HL-60/S4 (cell line): ENCODE measurements around the gene DPCD.

Experiments used
- in situ Hi-C: fragments of 300-500 bp; cut with MboI; formaldehyde crosslinking; loops from 2 replicates; pipeline ENCODE4 v1.14.3; 2022; ENCODE audit warnings: low sequenced_read_pairs

Gene DPCD

DNA sequence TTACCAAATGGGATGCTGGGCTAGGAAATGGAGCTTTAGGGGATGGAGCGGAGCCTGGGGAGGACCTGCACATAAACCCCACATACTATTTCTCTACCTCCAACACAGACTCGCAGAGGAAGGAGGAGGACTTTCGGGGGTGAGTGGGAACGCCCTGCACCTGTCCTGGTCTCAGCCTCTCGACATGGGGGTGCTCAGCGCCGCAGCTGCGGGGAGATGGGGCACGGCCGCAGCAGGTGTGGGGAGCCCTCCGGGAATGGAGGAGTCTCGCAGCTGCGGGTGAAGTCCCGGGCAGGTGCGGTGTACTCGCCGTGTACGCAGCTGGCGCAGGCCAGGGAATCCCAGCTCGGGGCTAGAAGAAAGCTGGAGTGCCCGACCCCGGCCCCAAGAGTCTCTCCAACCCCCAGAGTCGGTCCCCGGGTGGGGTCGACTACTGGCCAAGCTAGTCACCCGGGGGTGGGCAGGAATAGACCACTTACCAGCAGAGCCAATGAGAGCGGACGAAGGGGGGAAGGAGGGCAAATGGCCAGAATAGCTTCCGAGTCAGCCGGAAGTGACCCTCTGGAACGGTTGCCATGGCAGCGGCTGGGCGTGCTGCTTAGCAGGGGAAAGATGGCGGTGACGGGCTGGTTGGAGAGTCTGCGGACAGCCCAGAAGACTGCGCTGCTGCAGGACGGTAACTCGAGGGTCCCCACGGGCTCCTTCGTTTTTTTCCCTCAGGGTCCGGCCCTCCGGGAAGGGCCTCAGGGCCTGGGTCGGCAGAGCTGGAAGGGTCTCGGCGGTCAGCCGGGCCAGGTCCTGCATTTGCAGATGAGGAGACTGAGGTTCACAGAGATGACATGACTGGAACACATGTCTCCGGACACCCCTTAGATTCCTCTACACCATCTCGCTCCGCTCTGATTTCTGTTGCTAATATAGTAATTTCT lies at the start of gene DPCD, which contains the start of gene POLL:
Gene DPCD (plus strand): TSS at position 597 of the 929 bp plus-strand sequence. CDS start 16 bp downstream, at position 613.
Gene POLL (minus strand): TSS at position 533 of the 929 bp plus-strand sequence. CDS start 897 bp downstream, outside the sequence.
- in situ Hi-C loops, result no loop called here

GRCh38 chr10:101538446-101538845 lies 49.7 kb upstream of the DPCD start:
- in situ Hi-C loops, result no loop called here

GRCh38 chr10:101545898-101546297 lies 42.2 kb upstream of the DPCD start:
- in situ Hi-C loops, result no loop called here

DNA sequence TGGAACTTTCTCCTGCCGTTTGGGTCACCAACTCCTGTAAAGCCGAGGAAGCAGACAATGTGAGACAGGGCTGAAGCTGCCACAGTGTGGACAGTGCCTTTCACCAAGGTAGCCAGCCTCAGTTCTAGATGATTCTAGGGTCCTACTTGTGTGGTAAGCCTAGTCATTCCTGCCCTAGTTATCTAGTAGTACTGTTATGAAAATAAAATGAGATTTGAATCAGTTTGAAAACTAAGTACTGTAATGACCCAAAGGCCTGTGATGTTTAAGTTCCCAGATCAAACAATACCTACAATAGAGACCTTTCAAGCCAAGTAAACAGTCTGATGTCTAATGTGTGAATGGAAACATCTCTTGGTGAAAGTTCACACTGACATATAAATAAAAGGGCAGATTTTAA lies 37.2 kb upstream of the DPCD start:
- in situ Hi-C loops, result loop anchor here (25.0 kb wide), 1 partner anchor 339 kb away; no protein-coding TSS in a partner anchor

DNA sequence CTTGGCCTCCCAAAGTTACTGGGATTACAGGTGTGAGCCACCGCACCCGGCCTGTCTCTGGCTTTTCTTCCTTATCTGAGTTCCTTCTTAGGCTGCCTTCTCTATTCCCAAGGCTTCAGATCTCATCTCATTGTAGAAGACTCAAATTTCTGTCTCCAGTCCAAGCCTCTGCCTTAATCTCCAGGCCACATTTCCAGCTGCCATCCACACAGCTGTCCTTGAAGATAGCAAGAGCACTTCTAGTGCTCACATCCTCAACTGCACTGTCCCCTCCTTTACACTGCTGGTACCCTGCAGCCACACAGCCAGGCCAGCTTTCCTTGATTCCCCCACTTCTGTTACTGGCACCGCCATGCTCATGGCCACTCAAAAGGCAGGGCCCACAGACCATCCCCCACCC lies 35.7 kb upstream of the DPCD start:
- in situ Hi-C loops, result loop anchor here (25.0 kb wide), 1 partner anchor 340 kb away; no protein-coding TSS in a partner anchor

DNA sequence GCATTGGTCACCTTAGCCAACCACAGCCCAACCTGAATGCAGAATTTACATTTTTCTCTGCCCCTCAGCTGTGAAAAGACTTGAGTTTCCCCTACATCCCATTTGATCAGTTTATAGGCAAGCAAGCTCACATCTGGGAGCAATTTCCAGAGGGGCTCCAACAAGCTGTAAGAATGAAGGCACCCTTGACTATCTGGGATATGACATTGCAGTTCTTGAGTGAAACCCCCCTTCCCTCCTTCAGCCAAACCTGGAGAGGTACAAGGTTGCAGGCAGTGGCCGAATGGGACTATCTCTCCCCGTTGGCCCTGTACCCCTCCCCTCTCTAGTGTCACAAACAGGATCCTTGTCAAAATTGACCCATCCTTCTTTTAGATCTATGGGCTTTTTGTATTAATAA lies 30.6 kb upstream of the DPCD start:
- in situ Hi-C loops, result loop anchor here (25.0 kb wide), 1 partner anchor 345 kb away; no protein-coding TSS in a partner anchor

DNA sequence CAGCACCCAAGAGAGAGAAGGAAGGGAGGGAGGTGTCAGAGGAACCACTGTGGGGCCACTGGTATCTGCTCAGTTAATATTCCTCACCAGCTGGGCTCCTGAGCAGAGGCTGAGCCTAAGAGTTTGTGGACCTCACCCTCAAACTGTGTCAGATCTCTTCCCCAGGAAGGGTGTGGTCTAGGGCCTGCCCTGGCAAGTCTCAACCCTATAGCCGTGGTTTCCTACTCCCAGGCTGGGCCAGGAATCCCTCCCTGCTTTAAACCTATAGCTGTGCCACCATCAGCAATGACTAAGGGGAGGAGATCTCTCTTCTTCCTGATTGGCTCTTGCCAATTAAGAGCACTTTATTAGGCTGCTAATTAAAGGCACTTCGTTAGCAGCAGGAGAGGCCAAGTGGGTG lies 29.9 kb upstream of the DPCD start:
- in situ Hi-C loops, result loop anchor here (25.0 kb wide), 1 partner anchor 346 kb away; no protein-coding TSS in a partner anchor

DNA sequence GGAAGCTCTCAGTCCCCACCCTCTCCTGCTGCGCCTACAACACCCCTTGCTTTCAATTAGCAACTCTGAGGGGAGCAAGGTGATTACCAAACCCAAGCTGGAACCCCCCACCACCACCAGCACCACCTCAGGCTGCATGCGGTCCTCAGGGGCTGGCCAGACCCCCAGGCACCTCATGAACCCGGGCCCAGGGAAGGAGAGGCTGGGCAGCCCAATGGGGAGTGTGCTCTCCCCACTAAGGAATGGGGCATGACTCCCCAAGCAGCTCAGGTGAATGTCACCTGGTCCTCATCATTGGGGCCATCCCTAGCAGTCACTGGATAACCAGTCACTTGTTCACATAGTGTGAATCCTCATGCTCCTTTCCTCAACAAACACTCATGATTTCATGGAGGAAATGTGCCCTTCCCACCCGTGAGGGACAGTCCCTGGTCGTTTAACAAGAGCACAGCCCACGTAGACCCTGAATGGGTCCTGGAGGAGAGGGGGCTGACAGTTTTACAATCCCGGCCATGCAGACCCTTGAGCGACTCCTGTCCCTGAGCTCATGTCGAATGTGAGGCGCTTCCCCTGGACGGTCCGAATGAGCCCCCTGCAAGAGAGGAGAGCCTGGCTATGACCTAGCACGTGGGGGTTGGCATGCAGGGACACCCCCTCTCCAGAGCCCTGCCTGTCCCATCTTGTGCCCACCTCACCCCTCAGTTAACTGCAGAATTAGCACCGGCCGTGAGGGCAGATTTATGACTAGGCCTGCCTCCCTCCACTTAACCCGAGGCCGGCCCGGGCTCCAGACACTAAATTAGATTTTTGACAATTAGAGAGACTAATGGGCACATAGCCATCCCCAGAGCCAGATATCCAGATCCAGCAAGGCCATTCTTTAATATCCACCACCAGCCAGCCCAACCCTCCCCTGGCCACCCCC lies 29.2 kb upstream of the DPCD start:
- in situ Hi-C loops, result loop anchor here (25.0 kb wide), 1 partner anchor 347 kb away; no protein-coding TSS in a partner anchor

DNA sequence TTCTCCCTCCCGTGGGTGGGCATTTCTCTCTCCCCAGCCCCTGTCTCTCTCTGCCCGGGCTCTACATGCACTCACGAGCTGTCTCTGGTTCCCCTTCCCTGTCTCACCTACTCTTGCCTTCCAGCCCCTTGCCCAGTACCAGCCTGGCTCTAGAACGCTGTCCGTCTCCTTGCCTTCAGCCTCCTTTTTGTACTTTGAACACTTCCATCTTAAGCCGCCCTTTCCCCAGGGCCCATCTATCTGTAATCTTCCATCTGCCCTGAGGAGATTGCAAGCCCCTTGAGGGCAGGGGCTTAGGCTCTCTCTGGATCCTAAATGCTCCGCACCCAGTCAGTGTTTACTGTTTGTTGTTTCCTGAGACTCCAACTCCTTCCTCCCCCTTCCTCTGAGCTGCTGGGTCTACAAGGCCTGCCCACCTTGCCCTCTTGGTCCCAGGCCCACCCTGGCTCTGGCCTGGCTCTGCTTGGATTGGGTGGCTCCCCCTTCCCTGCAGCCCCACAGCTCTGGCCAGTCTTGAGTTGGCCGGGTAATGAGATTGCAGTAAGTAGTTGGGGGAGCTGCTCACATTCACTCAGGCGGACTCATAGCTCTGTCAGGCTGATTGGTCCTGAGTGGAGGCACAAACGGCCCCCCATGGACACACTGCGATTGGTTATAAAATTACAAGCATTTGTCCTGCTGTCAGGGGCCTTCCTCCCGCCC lies 28.4 kb upstream of the DPCD start:
- in situ Hi-C loops, result loop anchor here (25.0 kb wide), 1 partner anchor 347 kb away; no protein-coding TSS in a partner anchor

GRCh38 chr10:101560298-101561067 lies 27.6 kb upstream of the DPCD start:
- in situ Hi-C loops, result loop anchor here (25.0 kb wide), 1 partner anchor 348 kb away; no protein-coding TSS in a partner anchor

DNA sequence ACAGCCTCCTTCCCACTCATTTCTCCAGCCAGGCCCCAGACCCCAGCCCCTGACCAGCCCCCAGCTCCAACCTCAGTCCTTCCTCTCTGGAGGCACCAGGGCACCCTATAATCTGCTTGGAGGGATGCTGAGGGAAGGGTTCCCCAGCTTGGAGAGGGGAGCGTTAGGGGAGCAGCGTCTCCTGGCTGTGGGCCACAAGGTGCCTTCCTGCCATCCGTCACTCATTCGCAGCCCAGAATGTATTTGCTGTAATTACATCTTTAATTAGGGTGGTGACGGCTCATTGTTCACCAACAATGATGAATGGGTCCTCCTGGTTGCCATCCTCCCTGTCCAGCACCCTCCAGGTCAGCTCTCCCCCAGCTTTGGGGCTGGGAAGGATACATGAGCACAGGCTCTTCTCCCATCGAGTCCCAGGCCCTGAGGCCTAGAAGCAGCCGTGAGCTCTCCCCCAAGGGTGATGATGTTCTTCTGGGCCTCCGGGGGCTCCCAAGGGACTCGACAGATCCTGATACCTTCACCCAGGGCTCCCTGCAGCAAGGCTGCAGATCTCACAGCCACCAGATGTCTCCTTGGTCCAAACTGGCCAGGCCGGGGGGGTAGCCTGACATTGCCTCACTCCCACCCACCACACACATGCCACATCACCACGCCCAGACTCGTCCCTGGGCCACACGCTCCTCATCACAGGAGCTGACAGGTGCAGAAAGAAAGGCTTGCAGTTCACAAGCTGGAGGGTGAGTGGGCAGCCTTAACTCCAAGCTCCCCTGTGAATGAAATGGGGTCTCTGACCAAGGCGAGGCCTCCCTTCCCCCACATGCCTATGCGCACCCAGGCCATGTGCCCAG lies 26.8 kb upstream of the DPCD start:
- in situ Hi-C loops, result loop anchor here (25.0 kb wide), 1 partner anchor 349 kb away; no protein-coding TSS in a partner anchor

DNA sequence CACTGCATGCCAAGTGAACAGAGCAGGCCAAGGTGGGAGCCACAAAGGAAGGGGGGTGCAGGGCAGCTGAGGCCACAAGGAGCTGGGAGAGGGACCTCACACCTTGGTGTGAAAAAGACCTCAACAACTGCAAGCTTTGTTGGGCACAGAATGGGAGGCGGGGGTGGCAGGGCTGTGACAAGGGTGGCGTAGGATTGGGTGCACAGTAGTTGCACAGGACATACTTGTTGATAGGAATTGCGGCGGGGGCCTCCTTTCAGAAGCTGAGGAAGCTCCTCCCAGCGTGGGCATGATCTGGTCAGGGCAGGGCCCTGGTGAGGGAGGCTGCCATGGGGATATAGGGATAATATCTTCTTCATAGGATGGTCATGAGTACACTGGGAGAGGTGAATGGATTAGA lies 25.9 kb upstream of the DPCD start:
- in situ Hi-C loops, result loop anchor here (25.0 kb wide), 1 partner anchor 350 kb away; no protein-coding TSS in a partner anchor

DNA sequence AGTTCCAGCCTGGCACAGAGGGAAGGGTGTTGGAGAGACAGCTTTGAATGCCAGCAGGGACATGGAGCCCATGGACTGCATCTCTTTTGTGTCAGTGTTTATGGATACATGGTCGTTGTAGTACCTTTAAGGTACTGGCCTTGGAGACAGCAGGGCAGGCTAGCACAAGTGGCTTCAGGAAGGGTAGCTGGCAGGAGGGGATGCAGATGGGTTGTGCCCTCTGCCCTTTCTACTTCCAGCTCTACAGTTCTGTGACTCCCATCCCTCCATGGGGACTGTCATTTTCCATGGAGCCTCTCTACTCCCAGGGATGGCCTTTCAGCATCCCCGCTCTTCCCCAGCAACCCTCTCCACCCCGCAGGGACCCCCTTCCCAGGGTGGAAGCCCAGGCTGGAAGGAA lies 25.1 kb upstream of the DPCD start:
- in situ Hi-C loops, result loop anchor here (25.0 kb wide), 1 partner anchor 351 kb away; no protein-coding TSS in a partner anchor

GRCh38 chr10:101563497-101564040 lies 24.6 kb upstream of the DPCD start:
- in situ Hi-C loops, result loop anchor here (25.0 kb wide), 1 partner anchor 351 kb away; no protein-coding TSS in a partner anchor

DNA sequence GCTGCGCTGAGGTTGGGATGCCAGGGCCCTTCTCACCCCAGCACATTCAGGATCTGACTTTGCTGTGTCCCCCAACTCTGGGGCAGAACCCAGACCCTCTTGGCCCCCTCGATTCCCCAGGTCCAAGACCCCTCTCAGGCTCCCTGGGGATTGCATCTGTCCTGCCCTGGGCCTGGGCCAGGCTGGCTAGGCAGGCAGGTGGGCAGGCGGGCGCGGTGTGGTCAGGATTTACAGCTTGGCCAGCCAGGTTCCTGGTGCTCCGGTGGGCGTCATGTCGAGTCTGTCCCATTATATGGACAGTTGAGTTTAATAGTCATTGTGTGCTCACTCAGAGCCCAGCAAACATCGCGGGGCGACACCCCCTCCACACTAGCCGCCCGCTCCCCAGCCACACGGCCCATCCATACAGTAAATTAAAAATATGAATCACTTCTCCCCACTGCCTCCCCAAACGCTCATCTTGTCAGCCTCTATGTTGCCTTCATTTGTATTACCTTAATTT lies 23.6 kb upstream of the DPCD start:
- in situ Hi-C loops, result loop anchor here (25.0 kb wide), 1 partner anchor 352 kb away; no protein-coding TSS in a partner anchor

DNA sequence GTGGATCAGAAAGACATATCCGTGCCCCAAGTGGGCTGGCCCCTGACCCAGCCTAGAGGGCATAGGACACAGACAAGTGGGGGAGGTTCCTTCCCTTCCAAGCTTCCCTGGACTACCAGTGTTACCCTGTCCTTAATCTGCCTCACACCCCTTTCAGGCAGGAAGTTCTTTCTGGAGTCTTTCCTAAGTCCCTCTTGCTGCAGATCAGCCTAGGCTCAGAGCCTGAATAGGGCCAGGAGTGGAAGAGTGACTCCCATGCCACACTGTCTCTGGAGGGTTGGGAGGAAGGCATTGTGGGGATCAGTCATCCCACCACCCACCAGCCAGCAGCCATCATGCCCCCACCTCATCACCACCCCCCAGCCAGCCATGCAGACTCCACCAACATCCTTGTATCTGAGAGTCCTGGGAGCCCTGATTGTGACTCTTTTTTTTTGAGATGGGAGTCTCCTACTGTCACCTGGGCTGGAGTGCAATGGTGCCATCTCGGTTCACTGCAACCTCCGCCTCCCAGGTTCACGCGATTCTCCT lies 22.7 kb upstream of the DPCD start:
- in situ Hi-C loops, result loop anchor here (25.0 kb wide), 1 partner anchor 353 kb away; no protein-coding TSS in a partner anchor

- in situ Hi-C loops, result loop anchor here (25.0 kb wide), 1 partner anchor 354 kb away; no protein-coding TSS in a partner anchor
Measured at GRCh38 chr10:101565936-101566332, 22.2 kb upstream of the DPCD start.
